ENCODE measurements around the gene GABRP.
"Not testable (repeated sequence)": the region's sequence is repeated elsewhere in the genome, so short reads cannot be mapped to it uniquely, and the experiment has no call there.

Gene GABRP

DNA sequence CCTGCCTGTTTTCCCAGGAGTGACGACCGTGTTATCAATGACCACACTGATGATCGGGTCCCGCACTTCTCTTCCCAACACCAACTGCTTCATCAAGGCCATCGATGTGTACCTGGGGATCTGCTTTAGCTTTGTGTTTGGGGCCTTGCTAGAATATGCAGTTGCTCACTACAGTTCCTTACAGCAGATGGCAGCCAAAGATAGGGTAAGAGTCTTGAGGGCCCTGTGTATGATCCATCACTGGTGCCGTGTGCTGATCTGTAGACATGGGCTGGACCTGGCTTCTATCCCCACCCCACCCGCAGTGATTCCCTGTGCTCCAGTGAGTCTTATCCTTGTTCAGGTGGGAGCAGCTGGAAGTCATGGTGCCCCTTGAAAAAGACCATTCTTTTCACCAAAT, 26.0 kb downstream of the GABRP start:
- no peak for DNase-seq

DNA sequence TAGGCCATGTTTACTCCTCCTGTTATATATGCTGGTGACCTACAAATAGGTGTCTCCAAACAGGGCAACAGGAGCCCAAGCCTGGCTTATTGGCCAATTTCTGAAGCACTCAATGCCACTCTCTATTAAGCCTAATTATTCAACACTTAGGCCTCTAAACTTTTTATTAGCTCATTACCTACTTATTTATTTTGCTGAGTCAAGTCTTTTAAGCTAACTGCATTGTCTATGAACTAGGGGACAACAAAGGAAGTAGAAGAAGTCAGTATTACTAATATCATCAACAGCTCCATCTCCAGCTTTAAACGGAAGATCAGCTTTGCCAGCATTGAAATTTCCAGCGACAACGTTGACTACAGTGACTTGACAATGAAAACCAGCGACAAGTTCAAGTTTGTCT, 28.2 kb downstream of the GABRP start:
- no peak for DNase-seq

DNA sequence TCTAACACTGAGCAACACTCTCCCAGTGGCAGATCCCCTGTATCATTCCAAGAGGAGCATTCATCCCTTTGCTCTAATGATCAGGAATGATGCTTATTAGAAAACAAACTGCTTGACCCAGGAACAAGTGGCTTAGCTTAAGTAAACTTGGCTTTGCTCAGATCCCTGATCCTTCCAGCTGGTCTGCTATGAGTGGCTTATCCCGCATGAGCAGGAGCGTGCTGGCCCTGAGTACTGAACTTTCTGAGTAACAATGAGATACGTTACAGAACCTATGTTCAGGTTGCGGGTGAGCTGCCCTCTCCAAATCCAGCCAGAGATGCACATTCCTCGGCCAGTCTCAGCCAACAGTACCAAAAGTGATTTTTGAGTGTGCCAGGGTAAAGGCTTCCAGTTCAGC, 29.7 kb downstream of the GABRP start:
- DNase-seq, result no peak

- DNase-seq, result no peak
Observed at GRCh38 chr5:170817195-170817594, 33.7 kb downstream of the GABRP start.

DNA sequence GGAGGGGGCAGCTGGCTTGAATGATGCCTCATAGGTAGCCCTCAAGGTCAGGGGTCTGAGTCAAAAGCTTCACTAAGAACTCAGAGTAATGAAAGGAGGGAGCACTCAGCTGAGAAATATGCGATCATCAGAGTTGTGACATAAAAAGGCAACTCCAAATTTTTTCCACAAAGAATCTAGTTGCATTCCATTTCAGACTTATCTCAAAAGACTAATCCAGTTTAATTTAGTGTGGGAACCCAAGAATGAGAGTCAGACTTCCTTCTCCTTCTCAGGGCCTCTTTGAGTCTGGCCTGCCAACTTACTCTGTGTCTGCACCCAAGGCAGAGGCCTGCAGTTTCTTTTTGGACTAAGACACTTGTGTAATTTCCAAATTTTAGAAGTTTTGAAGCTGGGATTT, 34.7 kb downstream of the GABRP start:
- DNase-seq, result no peak

GRCh38 chr5:170819824-170820223, 36.3 kb downstream of the GABRP start:
- DNase-seq, result no peak

- DNase-seq, result no peak
Observed at GRCh38 chr5:170821257-170821800, 37.8 kb downstream of the GABRP start.

DNA sequence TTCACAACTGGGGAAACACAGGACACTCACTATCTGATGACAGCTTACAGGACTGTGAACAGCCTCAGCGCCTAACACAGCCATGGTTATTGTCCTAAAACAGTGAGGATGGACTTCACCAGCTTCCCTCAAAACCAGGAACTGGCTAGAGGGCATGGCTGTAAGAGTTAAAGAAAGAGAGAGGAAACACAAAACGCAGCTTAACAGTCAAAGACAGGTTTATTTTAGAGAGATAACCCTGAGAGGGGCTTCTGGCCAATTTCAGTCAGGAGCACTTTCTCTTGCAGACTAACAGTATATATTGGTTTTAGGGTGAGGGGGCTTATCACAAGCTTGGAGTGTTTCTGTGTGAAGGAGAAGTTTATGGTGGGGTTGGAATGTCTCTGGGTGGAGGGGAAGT, 42.6 kb downstream of the GABRP start:
- DNase-seq, result no peak

GRCh38 chr5:170832241-170832640, 48.7 kb downstream of the GABRP start:
- no peak for DNase-seq

DNA sequence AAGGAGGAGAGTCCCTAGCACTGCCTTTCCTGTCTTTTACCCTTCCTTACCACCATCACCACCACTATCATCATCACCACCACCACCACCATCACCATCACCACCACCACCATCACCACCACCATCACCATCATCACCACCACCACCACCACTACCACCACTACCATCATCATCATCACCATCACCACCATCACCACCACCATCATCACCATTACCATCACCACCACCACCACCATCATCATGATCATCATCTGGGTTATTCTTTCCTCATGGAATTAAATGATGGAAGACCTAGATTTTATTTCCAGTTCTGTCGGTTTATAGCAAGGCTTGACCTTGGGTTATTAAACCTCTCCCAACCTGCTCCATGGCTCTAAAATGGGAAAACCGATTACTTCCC, 50.5 kb downstream of the GABRP start:
- DNase-seq, result not testable (repeated sequence)

GRCh38 chr5:170836226-170836625, 52.7 kb downstream of the GABRP start:
- no peak for DNase-seq

- no peak for DNase-seq
Observed at GRCh38 chr5:170843870-170844269, 60.3 kb downstream of the GABRP start.

DNA sequence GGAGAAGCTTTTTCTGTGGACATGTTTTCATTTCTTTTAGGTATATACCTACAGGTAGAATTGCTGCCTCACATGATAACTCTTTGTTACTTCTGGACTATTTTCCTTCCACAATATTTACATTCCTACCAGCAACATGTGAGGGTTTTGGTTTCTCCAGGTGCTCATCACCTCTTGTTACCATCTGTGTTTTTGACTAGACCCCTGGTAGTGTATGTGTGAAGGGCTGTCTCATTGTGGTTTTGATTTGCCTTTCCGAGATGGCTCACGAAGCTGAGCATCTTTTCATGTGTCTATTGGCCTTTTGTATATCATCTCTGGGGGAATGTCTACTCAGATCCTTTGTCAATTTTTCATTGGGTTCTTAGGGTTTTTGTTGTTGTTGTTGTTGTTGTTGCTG, 61.1 kb downstream of the GABRP start:
- no peak for DNase-seq

DNA sequence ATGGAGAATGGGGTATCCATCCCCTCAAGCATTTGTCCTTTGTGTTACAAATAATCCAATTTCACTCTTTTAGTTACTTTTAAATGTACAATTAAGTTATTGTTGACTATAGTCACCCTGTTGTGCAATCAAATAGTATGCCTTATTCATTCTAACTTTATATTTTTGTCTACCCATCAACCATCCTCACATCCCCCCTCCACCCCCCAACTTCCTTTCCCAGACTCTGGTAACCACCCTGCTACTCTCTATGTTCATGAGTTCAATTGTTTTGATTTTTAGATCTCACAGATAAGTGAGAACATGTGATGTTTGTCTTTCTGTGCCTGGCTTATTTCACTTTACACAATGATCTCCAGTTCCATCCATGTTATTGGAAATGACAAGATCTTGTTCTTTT, 62.9 kb downstream of the GABRP start:
- no peak for DNase-seq

- DNase-seq, result no peak
Observed at GRCh38 chr5:170846846-170847245, 63.3 kb downstream of the GABRP start.

- DNase-seq, result no peak
Observed at GRCh38 chr5:170848033-170848432, 64.5 kb downstream of the GABRP start.

GRCh38 chr5:170849374-170849773, 65.8 kb downstream of the GABRP start:
- no peak for DNase-seq

DNA sequence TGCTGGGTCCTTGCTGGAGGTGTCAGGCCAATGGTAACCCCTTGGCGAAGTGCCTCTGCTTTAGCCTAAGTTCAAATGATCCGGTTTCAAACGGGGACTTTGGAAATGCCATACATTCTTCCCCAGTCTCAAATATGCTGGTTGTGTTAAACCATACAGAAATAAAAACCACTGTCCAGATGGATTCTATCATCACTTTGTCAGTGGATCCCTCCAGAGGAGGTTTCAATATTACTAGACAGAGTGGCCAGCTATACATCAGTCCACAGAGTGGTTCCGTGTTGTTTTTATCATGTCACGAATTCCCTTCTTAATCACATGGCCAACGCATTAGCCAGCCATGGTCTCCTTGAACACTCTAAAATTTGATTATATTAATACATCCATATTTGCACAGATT, 71.0 kb downstream of the GABRP start:
- DNase-seq, result no peak

GRCh38 chr5:170857066-170857465, 73.5 kb downstream of the GABRP start:
- DNase-seq, result no peak

GRCh38 chr5:170860415-170860814, 76.9 kb downstream of the GABRP start:
- DNase-seq, result no peak

- DNase-seq, result no peak
Observed at GRCh38 chr5:170860818-170861666, 77.5 kb downstream of the GABRP start.

DNA sequence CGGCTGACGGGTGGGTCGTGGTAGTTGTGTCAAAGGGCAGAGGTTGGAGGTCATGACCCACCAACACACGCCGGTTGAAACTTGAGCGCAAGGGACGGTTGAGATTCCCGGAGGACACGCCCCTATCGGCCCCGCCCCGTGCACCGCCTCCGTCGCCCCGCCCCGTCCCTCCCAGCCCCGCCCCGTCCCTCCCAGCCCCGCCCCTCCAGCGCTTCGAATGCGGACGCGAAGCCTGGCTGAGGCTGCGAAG, 78.1 kb downstream of the GABRP start:
- no peak for DNase-seq

DNA sequence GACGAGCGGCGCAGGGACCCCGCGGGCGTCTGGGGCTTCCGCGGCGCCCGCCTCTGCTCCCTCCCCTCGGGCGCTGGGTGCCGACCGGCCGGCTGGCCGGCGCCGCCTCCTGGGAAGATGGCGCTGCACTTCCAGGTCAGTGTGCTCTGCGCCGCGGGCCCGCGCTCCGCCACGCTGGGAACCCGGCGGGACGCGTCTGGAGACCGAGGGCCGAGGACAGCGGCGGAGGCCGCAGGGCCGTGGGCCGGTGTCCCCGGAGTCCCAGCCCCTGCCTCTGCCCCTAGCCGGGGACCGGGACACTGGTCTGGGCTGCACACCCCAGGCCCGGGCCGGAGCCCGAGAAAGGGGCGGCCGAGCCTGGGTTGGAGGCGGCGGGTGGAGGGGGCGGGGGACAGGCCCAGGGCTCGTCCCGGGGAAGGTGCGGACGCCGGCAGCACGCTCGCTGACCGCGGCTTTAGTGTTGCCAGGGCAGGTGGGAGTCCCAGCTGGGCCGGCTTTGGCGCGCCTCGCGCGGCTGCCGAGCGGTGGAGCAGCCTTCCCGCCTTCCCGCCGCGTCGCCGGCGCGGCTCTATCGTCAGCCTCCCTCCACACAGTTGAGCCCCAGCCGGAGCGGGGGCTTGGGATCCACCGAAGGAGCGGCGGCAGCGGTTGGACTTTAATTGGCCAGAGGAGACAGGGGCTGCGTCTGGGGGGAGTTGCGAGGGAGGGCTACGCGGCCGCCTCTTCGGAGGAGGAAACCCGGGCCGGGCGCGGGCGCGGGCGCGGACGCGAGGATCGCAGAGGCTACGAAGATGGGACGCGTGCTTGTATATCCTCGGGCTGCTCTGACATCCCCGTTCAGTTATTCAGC, 78.6 kb downstream of the GABRP start, which contains the start of gene RANBP17:
TSS of gene RANBP17 (plus strand) at position 102 of the 850 bp plus-strand sequence.
- no peak for DNase-seq

DNA sequence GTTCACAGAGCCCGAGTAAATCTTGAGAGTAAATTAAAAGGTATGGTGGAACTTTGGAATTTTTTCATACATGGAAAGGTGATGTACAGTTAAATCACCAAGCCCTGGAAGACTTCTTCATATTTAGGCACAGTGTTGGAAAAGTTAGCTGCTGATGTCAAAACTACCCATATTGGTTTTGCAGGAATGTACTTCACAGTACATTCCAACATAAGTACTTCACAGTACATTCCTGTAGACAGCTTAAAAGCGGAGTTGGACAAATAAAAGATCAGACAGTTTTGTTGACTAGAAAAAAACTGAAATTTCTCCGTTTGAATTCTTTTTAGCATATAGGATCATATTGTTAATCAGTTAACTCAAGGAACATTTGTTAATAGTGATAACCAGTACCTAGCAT, 80.1 kb downstream of the GABRP start:
- no peak for DNase-seq
